ENCODE results near the gene CYTH2.

Gene CYTH2

DNA sequence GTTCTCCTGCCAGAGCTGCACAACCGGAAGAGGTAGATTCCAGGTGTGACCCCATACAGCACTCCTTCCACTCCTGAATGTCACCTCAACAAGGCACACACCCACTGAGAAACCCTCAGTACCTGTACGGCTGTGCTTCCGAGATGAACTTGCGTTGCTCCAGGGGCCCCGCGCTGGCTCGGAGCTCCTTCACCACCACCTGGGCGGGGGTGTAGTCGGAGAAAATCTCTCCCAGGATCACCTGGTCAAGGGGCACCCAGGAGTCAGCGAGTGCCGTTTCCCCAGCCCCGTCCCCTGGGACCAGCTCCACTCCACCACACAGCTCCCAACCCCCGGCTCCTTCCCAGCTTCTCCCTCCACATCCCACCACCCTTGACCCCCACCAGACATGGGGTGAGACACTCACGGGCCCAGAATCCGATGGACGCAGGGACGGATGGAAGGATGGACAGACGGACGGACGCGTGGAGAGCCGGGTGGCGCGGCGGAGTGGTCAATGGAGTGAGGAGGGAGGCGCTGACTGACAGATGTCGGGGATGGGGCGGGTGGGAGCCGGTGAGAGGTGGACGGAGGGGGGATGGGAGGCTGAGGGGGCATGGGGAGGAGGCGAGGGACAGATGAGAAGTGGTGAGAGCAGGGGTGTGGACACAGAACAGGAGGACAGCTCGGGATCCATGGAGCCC is 39.7 kb downstream of the CYTH2 start:
- no peak for FAIRE-seq
- no peak for DNase-seq (ENCODE audit: insufficient read length, low spot score)
- TF ChIP-seq TAF1 (IDR thresholded peaks at IDR 0.05; ENCODE audit: low read depth, low read length) = no peak
- TF ChIP-seq POLR2A (IDR thresholded peaks at IDR 0.05; ENCODE audit: low read depth, low read length) = no peak
- TF ChIP-seq POU2F2 (IDR thresholded peaks at IDR 0.05; ENCODE audit: low read depth, low read length) = no peak
- no peak for TF ChIP-seq SPI1 (IDR thresholded peaks at IDR 0.05; ENCODE audit: low read depth, low read length)
- TF ChIP-seq POLR2AphosphoS5 (IDR thresholded peaks at IDR 0.05; ENCODE audit: low read depth, low read length) = no peak
- no peak for TF ChIP-seq PAX5 (IDR thresholded peaks at IDR 0.05; ENCODE audit: insufficient read depth, low read length, severe bottlenecking)

DNA sequence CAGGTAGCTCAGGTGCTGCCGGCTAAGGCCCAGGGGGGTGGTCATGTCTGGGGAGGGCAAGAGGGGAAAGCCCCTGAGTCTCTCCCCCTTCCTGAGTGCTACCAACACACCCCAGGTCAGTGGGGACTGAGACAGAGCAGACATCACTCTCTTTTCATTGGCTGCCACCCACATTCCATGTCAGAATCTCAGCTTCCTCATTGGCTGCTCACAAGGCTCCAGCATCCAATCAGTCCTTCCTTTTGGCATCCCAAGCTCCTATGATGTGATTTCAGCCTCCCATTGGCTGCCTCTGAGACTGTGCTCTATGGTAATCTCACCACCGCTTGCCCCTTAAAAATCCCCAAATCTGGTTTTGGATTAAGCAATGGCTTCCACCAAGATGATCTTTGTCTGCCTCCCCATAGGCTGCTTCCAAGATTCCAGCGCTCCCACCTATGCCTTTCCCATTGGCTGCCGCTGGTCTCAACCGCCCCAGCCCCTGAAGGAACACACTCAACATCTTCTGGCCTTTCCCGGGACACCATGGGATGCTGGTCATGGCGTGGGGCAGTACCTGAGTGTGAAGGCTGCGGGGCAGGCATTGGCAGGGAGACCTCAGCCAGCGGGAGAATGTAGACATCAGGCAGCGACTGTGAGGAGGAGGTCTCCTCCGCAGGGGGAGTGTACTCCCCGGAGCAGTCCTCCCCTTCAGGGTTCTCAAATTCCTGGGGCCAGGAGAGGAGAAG is 40.5 kb downstream of the CYTH2 start:
- FAIRE-seq (no peak), DNase-seq (ENCODE audit: insufficient read length, low spot score) (no peak)
- TF ChIP-seq SPI1 (IDR thresholded peaks at IDR 0.05; ENCODE audit: low read depth, low read length) (no peak), PAX5 (IDR thresholded peaks at IDR 0.05; ENCODE audit: insufficient read depth, low read length, severe bottlenecking) (no peak), TAF1 (IDR thresholded peaks at IDR 0.05; ENCODE audit: low read depth, low read length) (no peak), POLR2A (IDR thresholded peaks at IDR 0.05; ENCODE audit: low read depth, low read length) (no peak), POU2F2 (IDR thresholded peaks at IDR 0.05; ENCODE audit: low read depth, low read length) (no peak), POLR2AphosphoS5 (IDR thresholded peaks at IDR 0.05; ENCODE audit: low read depth, low read length) (no peak)

DNA sequence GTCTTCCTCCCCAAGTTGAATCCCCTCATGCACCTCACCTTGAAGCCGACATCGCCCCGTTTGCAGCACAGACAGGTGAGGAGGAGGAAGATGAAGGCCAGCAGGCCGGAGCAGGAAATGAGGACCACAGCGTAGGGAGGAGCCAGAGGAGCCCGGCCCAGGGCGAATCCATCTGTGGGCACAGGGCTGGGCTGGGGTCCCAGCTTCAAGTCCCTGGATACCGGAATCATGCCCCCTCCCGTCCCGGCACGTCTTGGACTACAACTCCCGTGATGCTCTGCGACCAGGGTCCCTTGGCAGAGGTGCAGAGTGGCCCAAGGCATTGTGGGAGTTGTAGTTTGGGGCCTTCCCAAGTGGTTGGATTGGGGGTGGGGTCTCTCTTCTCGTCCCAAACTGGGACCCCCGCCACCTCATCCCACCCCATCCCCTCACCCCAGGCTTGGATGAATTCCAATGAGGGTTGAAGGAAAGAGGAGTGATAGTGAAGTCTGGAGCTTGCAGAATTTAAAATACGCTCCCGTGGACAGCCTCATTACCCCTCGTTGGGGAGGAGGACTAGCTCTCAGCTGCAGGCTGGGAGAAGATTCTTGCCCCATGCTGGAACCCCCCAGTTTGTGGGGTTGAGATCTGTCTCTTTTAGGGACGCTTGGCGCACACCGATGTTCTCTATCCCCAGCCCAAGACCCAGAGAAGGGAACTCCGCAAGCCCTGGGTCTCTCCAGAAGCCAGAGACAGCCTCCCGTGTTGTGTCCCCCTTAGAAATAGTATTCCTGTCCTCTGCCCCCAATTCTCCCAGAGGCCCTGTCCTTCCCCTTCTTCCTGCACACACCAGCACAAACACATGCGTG is 41.5 kb downstream of the CYTH2 start:
- FAIRE-seq (peak; percentile 74), DNase-seq (ENCODE audit: insufficient read length, low spot score) (no peak)
- TF ChIP-seq POLR2A (IDR thresholded peaks at IDR 0.05; ENCODE audit: low read depth, low read length) (no peak), TAF1 (IDR thresholded peaks at IDR 0.05; ENCODE audit: low read depth, low read length) (no peak), POLR2AphosphoS5 (IDR thresholded peaks at IDR 0.05; ENCODE audit: low read depth, low read length) (no peak), PAX5 (IDR thresholded peaks at IDR 0.05; ENCODE audit: insufficient read depth, low read length, severe bottlenecking) (no peak), SPI1 (IDR thresholded peaks at IDR 0.05; ENCODE audit: low read depth, low read length) (no peak), POU2F2 (IDR thresholded peaks at IDR 0.05; ENCODE audit: low read depth, low read length) (no peak)

DNA sequence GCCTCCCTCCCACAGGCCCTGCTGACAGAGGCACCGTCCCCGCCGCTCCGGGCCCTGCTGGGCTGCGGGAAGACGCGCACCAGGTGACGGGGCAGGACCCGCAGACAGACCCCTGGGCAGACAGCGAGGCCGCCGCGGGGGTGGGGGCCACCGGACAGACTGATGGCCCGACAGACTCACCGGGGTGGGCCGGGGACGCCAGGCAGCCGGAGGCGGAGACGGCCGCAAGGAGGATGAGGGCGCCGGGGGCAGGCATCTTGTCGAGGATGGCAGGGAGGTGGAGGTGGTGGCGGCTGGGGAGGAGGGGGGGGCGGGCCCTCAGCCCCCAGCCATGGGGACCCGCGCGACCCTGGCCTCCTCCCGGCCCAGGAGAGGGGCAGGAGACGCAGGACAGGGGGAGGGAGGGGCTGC is 42.2 kb downstream of the CYTH2 start:
- DNase-seq (ENCODE audit: insufficient read length, low spot score) = no peak
- FAIRE-seq = no peak
- no peak for TF ChIP-seq POLR2A (IDR thresholded peaks at IDR 0.05; ENCODE audit: low read depth, low read length)
- no peak for TF ChIP-seq POU2F2 (IDR thresholded peaks at IDR 0.05; ENCODE audit: low read depth, low read length)
- TF ChIP-seq TAF1 (IDR thresholded peaks at IDR 0.05; ENCODE audit: low read depth, low read length) = no peak
- no peak for TF ChIP-seq PAX5 (IDR thresholded peaks at IDR 0.05; ENCODE audit: insufficient read depth, low read length, severe bottlenecking)
- no peak for TF ChIP-seq SPI1 (IDR thresholded peaks at IDR 0.05; ENCODE audit: low read depth, low read length)
- TF ChIP-seq POLR2AphosphoS5 (IDR thresholded peaks at IDR 0.05; ENCODE audit: low read depth, low read length) = no peak

DNA sequence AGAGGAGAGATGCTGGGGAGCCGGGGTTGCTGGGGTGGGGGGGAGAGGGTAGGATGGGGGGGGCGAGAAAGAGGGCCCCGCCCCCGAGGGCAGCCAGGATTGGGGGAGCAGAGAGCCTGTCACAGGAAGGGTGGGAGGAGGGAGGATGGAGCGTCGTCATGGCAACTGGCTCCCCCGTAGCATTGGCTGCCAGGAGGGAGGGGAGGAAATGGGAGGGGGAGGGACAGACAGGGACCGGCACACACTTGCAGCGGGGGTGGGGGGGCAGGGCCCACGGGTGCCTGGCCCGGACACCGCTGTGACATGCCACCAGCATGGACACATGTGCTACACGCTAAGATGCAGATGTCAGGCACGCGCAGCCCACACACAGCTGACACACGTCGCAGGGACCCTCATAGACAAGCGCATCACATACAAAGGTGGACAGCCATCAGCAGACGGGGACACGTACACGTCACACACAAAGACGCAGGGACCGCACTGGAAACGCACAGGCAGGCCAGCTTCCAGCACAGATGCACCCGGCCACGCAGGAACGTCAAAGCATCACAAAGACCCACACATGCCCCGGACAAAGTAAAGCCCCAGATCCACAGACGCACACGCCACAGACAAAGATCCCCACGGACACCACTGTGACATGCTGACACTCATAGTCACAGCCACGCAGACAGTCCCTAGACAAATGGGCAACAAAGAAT is 42.8 kb downstream of the CYTH2 start, which contains the start of gene LMTK3:
LMTK3 (minus strand) TSS at position 36 of the 704 bp plus-strand sequence. CDS start 259 bp downstream, outside the sequence.
- DNase-seq (ENCODE audit: insufficient read length, low spot score) = no peak
- no peak for TF ChIP-seq SPI1 (IDR thresholded peaks at IDR 0.05; ENCODE audit: low read depth, low read length)
- TF ChIP-seq POLR2AphosphoS5 (IDR thresholded peaks at IDR 0.05; ENCODE audit: low read depth, low read length) = no peak
- no peak for TF ChIP-seq TAF1 (IDR thresholded peaks at IDR 0.05; ENCODE audit: low read depth, low read length)
- no peak for TF ChIP-seq POU2F2 (IDR thresholded peaks at IDR 0.05; ENCODE audit: low read depth, low read length)
- TF ChIP-seq PAX5 (IDR thresholded peaks at IDR 0.05; ENCODE audit: insufficient read depth, low read length, severe bottlenecking) = no peak
- TF ChIP-seq POLR2A (IDR thresholded peaks at IDR 0.05; ENCODE audit: low read depth, low read length) = no peak
- FAIRE-seq = peak; percentile 54

DNA sequence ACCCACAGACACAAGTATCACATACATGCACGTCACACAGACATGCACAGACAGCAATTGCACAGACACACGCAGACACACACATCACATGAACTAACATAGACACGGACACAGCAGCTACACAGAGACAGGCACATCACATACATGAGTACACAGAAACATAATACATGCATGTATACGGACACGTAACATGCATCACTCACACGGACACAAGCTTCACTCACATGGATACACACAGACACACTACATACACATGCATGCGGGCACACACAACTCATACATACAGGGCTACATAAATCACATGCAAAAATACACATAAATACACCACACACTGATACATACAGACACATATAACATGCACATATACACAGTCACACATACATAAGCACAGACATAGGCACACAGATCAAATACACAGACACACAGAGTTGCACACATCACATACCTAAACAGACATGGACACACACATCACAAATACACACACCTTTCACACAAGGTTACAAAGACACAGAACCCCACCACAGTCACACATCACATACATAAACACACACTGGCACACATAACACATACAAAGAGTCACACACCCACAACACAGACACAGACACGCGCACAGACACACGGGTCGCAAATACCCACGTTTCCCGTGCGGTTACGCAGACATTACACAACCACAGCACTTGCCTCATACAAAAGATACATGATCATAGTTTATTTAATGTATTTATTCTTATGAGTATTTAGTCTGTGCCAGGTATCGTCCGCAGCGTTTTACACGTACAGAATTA is 43.5 kb downstream of the CYTH2 start:
- DNase-seq (ENCODE audit: insufficient read length, low spot score) (no peak), FAIRE-seq (peak; percentile 82)
- TF ChIP-seq SPI1 (IDR thresholded peaks at IDR 0.05; ENCODE audit: low read depth, low read length) (no peak), POU2F2 (IDR thresholded peaks at IDR 0.05; ENCODE audit: low read depth, low read length) (no peak), POLR2AphosphoS5 (IDR thresholded peaks at IDR 0.05; ENCODE audit: low read depth, low read length) (no peak), TAF1 (IDR thresholded peaks at IDR 0.05; ENCODE audit: low read depth, low read length) (no peak), POLR2A (IDR thresholded peaks at IDR 0.05; ENCODE audit: low read depth, low read length) (no peak), PAX5 (IDR thresholded peaks at IDR 0.05; ENCODE audit: insufficient read depth, low read length, severe bottlenecking) (no peak)

DNA sequence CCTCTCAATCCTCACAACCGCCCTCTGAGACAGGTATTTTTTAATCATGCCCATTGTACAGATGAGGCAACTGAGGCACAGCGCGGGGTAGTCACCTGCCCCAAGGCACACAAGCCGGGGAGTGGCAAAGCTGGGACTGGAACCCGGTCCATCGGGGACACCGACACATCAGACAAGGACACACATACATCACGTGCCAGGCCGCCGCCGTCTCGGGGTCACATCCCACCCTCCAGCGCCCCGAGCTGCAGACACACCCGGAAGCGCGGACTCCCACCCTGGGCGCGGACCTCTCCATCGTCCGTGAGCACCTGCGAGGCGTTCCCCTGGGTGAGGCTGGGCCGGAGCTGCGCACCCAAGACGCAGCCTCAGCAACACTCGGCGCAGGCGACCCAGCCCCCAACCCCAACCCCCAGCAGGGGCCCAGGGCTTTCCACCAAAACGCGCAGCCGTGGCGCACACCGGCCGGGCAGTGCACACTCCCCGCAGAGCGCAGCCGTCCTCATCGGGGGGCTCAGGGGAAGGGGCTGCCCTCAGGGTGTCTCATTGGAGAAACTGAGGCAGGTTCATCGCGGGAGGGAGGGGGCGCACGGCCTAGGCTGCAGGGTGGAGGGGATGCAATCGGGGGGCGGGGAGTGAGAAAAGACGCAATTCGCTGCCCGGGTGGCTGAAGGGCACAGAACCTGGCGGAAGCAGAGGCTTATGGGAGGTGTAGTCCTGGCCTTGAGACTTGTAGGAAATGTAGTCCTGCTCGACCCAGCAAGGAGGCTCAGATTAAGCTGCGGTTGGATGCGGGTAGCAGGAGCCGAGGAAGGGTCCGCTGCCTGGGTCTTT is 44.3 kb downstream of the CYTH2 start:
- DNase-seq (ENCODE audit: insufficient read length, low spot score) (peak; percentile 84), FAIRE-seq (peak; percentile 87)
- no peak for TF ChIP-seq POLR2A (IDR thresholded peaks at IDR 0.05; ENCODE audit: low read depth, low read length)
- no peak for TF ChIP-seq POLR2AphosphoS5 (IDR thresholded peaks at IDR 0.05; ENCODE audit: low read depth, low read length)
- no peak for TF ChIP-seq POU2F2 (IDR thresholded peaks at IDR 0.05; ENCODE audit: low read depth, low read length)
- no peak for TF ChIP-seq SPI1 (IDR thresholded peaks at IDR 0.05; ENCODE audit: low read depth, low read length)
- no peak for TF ChIP-seq PAX5 (IDR thresholded peaks at IDR 0.05; ENCODE audit: insufficient read depth, low read length, severe bottlenecking)
- no peak for TF ChIP-seq TAF1 (IDR thresholded peaks at IDR 0.05; ENCODE audit: low read depth, low read length)
